ENCODE results near the gene HBG2. TPM values are rescaled to one million over a fixed set of nuclear protein-coding genes. Genes with fewer than 3 reads are reported as not detected.
"Not testable (repeated sequence)": the region's sequence is repeated elsewhere in the genome, so short reads cannot be mapped to it uniquely, and the experiment has no call there.

The HBG2 gene
- not detected for total RNA-seq

DNA sequence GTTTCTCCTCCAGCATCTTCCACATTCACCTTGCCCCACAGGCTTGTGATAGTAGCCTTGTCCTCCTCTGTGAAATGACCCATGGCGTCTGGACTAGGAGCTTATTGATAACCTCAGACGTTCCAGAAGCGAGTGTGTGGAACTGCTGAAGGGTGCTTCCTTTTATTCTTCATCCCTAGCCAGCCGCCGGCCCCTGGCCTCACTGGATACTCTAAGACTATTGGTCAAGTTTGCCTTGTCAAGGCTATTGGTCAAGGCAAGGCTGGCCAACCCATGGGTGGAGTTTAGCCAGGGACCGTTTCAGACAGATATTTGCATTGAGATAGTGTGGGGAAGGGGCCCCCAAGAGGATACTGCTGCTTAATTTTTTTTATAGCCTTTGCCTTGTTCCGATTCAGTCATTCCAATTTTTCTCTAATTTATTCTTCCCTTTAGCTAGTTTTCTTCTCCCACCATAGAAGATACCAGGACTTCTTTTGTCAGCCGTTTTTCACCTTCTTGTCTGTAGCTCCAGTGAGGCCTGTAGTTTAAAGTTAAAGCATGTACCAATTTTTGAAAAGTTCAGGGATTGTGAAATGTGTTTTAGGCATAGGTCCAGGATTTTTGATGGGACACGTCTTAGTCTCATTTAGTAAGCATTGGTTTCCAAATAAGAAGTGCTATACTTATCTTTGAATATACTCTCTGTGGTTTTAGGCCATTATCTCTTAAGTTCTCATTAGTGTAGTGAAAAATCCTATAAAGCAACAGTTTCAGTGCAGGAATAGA lies at the start of gene HBG2:
HBG2 (minus strand) TSS at position 136 of the 768 bp plus-strand sequence; CDS start at position 83, 53 bp downstream.
- H3K27me3 ChIP-seq; H3K4me1 ChIP-seq; ATAC-seq; in situ Hi-C loops (cut with MboI; ENCODE audit: low sequenced_read_pairs in 4 of 4); H3K27ac ChIP-seq; intact Hi-C loops (cut with DNase I; ENCODE audit: low total_unique reads); H3K4me3 ChIP-seq; H3K9me3 ChIP-seq; DNase-seq; H3K36me3 ChIP-seq: not testable (repeated sequence)

DNA sequence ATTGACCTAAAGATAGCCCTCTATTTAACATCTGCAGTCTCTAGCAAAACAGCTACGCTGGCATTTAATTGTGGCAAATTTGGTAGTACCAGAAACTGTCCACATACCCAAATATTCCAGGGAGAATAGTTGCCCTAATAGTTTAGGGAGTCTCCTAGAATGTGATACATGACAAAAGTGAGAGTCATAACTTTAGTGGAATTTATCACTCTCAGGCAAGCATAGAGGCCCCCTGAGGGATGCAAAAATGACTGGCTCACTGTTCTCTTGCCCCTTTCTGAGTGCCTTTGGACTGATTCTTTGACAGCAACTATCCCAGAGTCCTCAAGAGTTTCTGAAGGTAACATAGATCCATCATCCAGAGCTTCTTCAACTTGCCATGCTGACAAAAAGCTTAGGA lies 49.5 kb upstream of the HBG2 start:
- Histone ChIP-seq H3K27me3 (no peaks in the 10 kb centered on the region), H3K9me3 (no peaks in the 10 kb centered on the region), H3K36me3 (no peaks in the 10 kb centered on the region), H3K27ac (no peak overlapping the region), H3K4me1 (no peaks in the 10 kb centered on the region), H3K4me3 (no peak overlapping the region)
- in situ Hi-C loops (cut with MboI; ENCODE audit: low sequenced_read_pairs in 4 of 4) (no loop called here), intact Hi-C loops (cut with DNase I; ENCODE audit: low total_unique reads) (no loop called here)
- DNase-seq (no peak), ATAC-seq (no peak)
- TF ChIP-seq, protein P1, sequence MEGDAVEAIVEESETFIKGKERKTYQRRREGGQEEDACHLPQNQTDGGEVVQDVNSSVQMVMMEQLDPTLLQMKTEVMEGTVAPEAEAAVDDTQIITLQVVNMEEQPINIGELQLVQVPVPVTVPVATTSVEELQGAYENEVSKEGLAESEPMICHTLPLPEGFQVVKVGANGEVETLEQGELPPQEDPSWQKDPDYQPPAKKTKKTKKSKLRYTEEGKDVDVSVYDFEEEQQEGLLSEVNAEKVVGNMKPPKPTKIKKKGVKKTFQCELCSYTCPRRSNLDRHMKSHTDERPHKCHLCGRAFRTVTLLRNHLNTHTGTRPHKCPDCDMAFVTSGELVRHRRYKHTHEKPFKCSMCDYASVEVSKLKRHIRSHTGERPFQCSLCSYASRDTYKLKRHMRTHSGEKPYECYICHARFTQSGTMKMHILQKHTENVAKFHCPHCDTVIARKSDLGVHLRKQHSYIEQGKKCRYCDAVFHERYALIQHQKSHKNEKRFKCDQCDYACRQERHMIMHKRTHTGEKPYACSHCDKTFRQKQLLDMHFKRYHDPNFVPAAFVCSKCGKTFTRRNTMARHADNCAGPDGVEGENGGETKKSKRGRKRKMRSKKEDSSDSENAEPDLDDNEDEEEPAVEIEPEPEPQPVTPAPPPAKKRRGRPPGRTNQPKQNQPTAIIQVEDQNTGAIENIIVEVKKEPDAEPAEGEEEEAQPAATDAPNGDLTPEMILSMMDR (IDR thresholded peaks at IDR 0.05 in 4 of 5, conservative IDR thresholded peaks at IDR 0.05 in 1 of 5) = no peak
- no peak for TF ChIP-seq POLR2A (IDR thresholded peaks at IDR 0.05)

- no peak for ATAC-seq
- DNase-seq = no peak
- Histone ChIP-seq H3K4me1 (no peaks in the 10 kb centered on the region), H3K9me3 (no peaks in the 10 kb centered on the region), H3K27ac (no peak overlapping the region), H3K4me3 (no peak overlapping the region), H3K27me3 (no peaks in the 10 kb centered on the region), H3K36me3 (no peaks in the 10 kb centered on the region)
- TF ChIP-seq POLR2A (IDR thresholded peaks at IDR 0.05) = no peak
- TF ChIP-seq, protein P1 (IDR thresholded peaks at IDR 0.05 in 4 of 5, conservative IDR thresholded peaks at IDR 0.05 in 1 of 5) = no peak
- intact Hi-C loops (cut with DNase I; ENCODE audit: low total_unique reads) = no loop called here
- in situ Hi-C loops (cut with MboI; ENCODE audit: low sequenced_read_pairs in 4 of 4) = no loop called here
Measured at GRCh38 chr11:5303626-5304025, 49.0 kb upstream of the HBG2 start.

- Histone ChIP-seq H3K4me1 (no peaks in the 10 kb centered on the region), H3K27me3 (no peaks in the 10 kb centered on the region), H3K36me3 (no peaks in the 10 kb centered on the region), H3K27ac (no peak within 1 kb of the TSS), H3K9me3 (no peaks in the 10 kb centered on the region), H3K4me3 (no peak within 1 kb of the TSS)
- DNase-seq (no peak), ATAC-seq (no peak)
- in situ Hi-C loops (cut with MboI; ENCODE audit: low sequenced_read_pairs in 4 of 4) (no loop called here), intact Hi-C loops (cut with DNase I; ENCODE audit: low total_unique reads) (no loop called here)
- no peak for TF ChIP-seq POLR2A (IDR thresholded peaks at IDR 0.05)
- TF ChIP-seq, protein P1 (IDR thresholded peaks at IDR 0.05 in 4 of 5, conservative IDR thresholded peaks at IDR 0.05 in 1 of 5) = no peak
Measured at GRCh38 chr11:5301846-5302245, 47.3 kb upstream of the HBG2 start, which contains the start of gene OR51B4. Gene OR51B4, minus strand, starts transcription at chr11:5301946. Its CDS starts 0 bp downstream, at chr11:5301946.

DNA sequence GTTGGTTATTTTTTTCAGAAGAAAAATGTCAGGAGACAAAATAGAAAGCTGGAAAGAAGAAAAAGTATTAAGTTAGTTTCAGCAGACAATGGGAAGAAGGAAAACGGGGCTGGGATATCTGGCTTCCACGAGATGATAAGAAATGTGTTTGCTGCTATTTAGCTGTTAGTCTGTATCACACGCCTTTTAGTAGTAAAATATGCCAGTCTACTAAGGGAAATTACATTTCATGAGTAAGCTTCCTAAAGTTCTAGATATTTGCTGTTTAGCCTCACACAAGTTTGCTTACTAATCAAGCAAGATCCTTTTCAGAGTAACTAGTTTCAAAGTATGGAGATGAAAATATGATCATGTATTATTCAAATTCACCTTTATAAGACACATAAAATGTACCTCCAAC lies 45.7 kb upstream of the HBG2 start:
- no peak for ATAC-seq
- in situ Hi-C loops (cut with MboI; ENCODE audit: low sequenced_read_pairs in 4 of 4) = no loop called here

More for the DNA sequence above, 45.7 kb upstream of the HBG2 start:
- Histone ChIP-seq H3K4me1 (no peaks in the 10 kb centered on the region), H3K27ac (no peak overlapping the region), H3K4me3 (no peak overlapping the region), H3K36me3 (no peaks in the 10 kb centered on the region), H3K27me3 (no peaks in the 10 kb centered on the region), H3K9me3 (no peaks in the 10 kb centered on the region)
- DNase-seq = no peak
- TF ChIP-seq, protein P1 (IDR thresholded peaks at IDR 0.05 in 4 of 5, conservative IDR thresholded peaks at IDR 0.05 in 1 of 5) = no peak
- TF ChIP-seq POLR2A (IDR thresholded peaks at IDR 0.05) = no peak
- intact Hi-C loops (cut with DNase I; ENCODE audit: low total_unique reads) = no loop called here
